GM21529 (cell line): ENCODE results near the gene PHLPP1.
"Not testable (repeated sequence)": the region's sequence is repeated elsewhere in the genome, so short reads cannot be mapped to it uniquely, and the experiment has no call there.

ENCODE experiments used
- ATAC-seq: cut with Tn5 transposase; IDR thresholded peaks from one replicate; pipeline ENCODE4 v1.9.1; 2021; ENCODE audit not compliant: unreplicated experiment

PHLPP1 gene

DNA sequence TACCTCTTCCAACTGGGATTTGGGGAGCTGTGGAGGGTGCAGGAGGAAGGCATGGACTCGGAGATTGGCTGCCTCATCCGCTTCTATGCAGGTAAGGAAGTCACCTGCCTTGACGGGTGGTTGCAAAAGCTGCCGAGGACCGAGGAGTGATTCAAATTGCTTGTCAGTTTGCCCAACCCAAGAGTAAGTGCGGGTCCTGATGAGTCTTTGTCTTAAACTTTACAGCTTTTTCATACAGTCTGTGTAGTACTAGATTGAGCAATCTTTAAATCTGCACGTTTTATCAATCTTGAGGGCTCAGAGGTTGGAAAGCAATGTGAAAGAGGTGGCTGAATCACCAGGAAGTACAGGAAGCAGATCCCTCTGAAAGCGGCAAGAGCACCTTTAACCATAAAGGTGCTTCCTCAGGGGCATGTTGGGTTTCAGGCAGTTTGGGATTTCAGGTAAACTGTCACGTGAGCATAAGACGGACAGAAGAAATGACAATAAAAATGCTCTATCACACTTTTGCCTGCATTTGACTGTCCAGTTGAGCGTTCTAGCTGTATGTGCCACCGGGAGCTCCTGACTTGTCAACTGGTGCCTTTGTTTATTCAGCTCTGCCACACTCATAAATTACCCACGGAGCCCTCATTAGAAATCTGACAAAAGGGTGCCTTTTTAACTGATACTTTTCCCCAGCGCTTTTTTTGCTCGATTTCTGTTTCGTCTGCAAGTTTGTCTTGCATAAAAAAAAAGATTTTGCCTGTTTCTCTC lies 2.0 kb downstream of the PHLPP1 start:
- no peak for ATAC-seq

DNA sequence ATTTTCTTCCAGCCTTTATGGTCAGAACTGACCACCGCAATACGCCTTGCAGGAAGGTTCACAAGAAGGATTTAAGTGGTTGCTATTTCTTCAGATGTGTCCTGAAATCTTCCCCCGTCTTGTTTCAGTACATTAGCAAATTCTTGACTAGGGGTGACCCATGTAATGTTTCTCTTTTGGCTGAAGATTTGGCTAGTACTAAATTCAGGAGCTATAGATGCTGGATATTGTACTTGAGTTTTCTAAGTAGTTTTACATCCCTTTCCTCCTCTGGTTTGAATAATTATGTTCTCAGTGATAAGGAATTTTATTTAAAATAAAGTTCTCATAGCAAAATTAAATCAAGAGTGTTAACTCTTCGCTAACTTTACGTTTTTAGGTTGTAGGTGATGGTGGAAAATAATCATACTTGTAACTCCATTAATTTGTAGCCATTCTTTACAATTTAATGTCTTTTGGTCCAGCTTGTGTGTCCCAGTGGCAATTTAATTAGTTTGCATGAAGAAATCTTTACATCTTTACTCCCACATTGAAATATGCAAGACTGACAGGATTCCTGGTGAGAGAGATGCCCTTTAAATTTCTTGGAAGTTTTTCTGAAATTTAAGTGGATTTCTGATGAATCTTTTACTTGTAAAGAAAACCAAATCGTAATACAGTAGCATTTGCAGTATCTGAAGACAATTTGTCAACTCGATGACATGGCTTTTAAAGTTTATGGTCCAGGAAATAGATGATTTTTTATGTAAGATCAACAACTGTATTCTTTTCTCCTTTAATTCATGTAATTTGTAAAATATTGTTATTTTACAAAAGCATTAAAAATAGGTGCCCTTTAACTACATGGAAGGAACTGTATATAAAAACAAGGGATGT lies 2.8 kb downstream of the PHLPP1 start:
- no peak for ATAC-seq

DNA sequence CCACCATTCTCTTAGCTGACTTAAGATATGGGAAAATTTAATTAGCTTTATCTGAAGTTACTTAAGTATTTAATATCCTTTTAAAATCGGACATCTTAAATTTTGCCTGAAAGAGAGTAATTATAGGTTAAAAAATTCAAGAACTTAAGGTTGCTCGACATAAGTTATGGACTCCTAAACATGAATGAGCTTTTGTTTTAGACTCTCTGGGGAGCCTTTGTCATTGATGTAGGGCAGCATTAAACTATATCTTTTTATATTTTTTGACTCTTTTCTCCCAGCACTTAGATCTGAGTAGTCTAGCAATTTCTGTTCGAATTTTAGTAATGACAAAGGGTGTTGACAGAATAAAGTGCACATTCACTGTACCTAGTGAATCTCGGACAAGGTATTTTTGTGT lies 4.7 kb downstream of the PHLPP1 start:
- ATAC-seq: no peak

DNA sequence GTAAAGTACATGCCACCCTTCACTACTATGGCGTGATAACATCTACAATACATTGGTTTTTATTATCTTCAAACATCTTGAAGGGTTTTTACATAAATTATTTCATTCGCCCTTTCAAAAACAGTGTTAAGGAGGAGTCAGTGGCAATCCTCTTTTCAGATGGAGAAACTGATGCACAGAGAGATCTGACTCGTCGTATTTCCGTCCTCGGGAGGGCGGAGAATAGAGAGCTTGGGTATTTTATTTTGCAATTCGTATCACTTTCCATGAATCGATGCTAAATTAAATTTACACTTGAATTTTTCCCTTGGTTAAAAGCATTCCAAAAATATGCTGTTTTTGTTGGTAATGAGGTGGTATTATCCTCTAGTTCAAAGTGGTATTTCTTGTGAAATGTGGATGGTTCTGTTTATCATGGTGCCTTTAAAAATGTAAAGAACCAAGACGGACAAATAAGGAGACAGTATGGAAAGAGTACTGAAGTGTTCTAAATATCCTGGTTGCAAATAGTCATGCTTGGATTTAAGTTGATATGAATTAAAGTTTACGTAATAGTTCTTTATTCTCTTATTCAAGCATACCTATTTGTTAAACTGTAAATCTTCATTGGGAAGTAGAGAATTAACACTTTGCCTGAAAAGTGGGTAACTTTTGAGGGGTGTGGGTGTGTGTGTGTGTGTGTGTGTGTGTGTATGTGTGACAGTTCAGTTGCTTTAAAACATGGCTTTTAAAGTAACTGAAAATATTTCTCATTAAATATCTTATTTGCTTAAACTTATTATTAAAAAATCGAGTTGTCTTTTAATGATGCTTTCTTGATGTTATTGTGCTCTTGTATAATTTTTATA lies 5.6 kb downstream of the PHLPP1 start:
- ATAC-seq: no peak

DNA sequence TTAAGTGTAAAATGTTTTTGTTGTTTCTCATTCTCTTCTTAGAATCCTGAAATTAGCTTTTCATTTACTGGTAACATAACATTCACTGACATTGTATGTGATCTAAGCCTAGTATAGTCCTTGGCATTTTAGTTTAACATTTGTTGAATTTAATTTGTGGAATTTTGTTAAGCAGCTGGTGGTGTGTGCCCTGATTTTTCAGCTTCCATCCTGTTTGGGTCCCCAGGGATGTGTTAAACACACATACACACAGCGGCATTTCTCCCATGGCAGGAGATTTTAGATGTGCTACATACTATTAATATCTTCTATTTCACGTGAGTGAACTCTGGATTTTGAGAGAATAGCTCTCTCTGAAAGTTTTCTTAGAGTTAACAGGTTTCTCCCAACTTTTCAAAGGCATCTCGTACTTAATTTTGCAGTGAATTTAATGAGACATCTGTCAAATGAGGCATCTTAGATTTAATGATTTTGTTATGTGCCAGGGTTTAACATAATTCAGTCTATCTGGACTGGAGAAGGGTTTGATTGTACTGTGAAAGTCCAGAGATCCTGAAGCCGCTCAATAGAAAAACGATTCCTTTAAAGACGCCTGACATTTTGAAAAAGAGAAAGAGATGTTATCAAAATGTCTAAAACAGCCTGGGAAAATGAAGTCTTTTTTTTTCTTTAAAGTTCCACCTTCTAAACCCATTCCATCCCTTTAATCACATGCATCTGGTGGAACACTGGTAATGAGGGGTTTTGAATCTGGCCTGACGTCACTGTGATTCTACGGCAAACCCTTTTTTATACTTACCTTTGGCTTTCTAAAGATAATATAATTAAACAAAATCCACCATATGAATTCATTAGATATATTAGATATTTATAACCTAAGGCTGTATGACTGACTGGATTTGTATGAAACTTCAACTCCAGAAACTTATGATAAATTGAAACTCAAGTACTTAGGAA lies 6.8 kb downstream of the PHLPP1 start:
- no peak for ATAC-seq

DNA sequence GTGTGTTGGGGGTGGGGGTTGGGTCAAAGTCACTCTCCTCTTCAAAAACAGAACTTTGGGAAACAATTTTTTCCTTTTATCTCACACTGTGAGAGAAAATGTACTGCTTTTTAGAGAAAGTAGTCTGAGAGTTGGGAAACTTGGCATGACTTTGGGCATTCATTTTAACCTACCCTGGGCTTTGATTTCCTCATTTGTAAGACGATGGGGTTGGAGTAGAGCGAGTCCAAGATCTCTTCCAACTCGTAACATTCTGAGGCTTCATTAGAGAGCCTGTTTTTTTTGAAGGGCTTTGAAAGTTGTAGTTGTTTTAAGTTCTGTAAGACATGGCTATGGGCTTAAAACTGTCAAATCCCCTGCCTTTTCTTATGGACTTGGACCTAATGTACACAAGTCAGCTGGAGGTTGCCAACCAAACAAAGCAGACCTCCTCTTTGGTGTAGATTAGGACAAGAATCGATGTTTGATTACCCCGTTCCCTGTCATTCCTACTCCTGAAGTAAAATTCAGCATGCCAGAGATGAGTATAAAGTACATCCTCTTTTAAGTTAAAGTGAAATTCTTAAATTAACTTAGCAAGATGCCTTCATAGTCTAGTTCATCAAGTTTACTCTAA lies 8.4 kb downstream of the PHLPP1 start:
- no peak for ATAC-seq

DNA sequence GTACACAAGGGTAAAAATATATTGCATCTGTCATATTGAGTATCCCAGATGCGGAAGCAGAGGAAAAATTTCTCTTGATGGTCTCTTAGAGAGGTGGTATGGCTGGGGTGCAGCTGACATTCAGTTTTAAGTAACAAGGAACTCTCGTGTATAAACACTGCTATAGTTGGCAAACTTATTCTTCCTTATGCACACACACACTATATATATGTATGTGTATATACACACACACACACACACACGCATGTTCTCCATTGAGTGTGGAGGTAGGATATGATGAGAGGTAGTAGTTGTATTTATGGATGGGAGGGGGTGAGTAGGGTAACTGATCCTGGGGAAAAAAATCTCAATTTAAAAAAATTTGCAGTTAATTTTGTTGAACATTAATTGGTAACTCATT lies 10.6 kb downstream of the PHLPP1 start:
- ATAC-seq: no peak

DNA sequence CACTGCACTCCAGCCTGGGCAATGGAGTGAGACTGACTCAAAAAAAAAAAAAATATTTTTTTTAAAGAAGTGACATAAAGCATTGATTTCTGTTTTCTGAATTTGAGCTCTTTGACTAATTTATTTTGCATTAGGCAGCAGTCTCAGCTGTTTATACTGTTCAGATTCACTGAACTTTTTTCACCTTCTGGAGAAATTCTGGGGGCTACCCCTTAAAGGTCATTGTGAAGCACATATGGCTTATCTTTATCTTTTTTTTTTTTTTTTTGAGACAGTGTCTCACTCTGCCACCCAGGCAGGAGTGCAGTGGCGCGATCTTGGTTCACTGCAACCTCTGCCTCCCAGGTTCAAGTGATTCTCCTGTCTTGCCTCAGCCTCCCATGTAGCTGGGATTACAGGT lies 12.9 kb downstream of the PHLPP1 start:
- ATAC-seq: no peak

DNA sequence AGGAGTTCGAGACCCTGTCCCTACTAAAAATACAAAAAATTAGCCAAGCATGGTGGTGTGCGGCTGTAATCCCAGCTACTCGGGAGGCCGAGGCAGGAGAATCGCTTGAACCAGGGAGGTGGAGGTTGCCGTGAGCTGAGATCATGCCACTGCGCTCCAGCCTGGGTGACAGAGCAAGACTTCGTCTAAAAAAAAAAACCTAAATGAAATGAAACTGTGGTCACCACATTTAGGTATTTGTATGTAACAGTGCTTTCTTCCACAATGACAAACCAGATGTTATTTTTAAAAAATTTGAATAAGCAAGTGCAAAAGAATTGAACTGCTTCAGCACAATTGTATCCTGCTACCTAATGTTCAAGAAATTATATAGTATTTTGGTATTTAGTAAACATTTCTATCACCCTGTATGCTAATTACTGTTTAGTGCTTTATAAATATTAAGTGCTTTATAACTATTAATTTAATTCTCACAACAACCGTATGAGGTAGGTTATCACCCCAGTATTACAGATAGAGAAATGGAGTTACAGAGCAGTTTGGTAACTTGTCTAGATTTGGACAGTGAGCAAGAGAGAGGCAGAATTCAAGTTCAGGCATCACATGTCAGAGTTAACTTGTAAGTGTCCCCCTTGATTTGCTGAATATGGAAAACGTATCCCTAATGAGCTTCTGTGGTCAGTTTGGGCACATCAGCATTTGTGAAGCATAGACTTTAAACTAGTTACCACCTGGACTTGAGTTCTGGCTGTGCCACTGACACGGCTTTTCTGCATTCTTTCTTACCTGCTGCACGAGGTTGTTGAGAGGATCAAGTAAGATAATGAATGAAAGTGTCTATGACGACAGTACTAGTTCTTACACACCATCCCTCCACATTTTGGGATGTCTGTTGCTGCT lies 14.4 kb downstream of the PHLPP1 start:
- ATAC-seq: peak; percentile 93

DNA sequence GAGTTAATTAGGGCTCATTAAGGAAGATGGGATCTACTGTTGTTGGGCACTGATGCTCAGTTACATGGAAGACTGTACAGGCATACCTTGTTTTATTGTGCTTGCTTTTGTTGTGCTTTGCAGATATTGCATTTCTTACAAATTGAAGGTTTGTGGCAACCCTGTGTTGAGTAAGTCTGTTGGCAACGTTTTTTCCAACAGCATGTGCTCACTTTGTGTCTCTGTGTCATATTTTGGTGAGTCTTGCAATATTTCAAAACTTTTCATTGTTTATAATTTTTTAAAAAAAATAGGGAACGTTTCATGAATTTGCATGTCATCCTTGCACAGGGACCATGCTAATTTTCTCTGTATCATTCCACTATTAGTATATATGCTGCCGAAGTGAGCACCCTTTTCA lies 15.6 kb downstream of the PHLPP1 start:
- ATAC-seq: no peak

DNA sequence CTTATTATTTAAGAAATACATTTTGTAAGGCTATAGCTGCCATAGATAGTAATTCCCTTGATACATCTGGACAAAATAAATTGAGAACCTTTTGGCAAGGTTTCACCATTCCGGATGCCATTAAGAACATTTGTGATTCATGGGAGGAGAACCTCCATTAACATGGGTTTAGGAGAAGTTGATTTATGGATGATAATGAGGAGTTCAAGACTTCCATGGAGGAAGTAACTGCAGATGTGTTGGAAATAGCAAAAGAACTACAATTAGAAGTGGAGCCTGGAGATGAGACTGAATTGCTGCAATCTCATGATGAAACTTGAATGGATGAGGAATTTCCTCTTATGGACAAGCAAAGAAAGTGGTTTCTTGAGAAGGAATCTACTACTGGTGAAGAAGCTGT lies 17.3 kb downstream of the PHLPP1 start:
- ATAC-seq: no peak

DNA sequence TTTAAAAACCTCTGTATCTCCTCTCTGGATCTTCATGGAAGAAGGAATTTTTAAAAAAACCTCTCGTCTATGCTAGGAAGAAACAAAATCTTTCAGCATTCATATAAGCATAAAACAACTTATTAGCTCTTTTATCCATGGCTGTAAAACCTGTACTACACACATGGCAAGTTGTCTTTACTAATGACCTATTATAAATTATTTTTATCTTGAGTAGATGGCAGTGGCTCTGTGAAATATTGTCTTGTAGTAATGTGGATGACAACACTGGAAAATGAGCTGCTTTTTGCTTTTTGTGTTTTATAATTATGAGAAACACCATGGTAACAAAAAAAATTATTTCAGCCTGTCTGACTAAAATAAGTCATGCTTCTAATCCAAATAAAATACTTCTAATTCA lies 18.9 kb downstream of the PHLPP1 start:
- ATAC-seq: no peak

DNA sequence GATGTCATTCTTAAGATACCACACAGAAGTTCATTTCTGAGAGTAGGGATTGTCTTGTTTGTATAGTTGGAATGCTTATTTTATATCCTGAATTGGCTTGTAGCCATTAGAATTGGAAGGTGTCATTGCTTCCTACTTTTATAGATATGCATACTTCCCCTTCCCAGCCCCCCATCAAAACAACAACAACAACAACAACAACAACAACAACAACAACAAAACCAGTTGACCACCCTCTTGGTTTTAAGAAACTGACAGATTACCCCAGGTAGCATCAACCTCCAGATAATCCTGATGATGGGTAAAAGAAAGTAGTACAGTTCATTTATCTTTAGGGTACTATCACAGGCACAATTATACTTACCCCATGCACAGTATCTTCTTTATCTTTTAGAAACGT lies 20.0 kb downstream of the PHLPP1 start:
- ATAC-seq: no peak

DNA sequence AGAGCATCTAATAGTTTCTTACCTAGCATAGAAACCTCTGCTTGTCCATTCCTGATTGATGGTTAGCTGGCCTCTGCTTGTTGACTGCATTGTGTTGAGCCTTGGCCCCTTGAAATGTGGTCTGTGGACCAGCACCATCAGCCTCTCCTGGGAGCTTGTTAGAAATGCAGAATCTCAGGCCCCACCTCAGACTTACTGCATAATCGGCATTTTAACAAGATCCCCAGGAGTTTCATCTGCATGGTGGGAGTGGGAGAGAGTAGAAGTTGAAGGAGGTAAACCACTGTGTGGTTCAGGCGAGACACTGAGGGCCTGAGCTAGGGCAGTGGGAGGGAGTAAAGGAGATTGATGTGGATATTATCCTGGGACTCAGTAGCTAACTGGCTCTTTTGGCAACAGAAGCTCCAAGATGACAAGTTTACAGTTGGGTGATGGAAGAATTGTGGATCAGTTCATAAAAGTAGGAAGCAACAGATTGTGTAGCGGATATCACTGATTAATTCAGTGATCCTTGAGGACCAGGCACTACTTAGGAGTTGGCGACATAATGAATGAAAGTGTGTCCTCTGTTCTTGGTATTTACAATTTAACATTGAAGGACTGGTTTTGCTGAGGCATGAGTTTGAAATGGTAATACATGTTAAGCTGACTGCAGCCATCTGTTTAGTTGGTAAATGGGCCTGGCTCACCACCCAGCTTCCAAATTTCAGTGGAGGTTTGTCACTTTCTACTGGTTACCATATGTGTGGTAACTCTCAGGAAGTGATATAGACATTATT lies 20.9 kb downstream of the PHLPP1 start:
- ATAC-seq: no peak

DNA sequence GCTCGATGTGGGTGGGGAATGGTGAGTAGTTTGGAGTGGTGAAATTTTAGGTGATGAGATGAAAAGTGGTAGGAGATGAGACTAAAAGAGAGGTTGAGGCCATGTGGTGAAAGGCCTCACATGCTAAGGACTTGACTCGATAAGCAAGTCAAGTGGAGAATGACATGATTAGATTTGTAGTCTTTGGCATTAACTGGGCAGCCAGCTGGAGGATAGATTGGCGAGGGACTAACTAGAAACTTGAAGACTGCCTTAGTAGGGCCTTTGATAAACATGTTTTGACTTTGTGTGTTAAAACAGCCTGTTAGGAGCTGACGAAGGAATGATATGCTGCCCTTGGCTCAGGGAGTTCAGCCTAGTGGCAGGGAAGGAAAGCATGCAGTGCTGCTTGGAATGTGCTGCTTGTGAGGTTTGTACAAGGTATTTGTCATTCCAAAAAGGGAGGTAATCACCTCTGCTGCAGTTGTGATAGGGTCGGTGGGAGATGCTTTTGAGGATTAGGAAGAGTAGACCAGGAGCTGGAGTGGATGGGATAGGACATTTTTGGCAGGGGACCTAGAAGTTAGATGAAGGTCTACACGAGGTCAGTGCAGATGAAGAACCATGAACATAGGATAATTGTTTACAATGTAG lies 22.0 kb downstream of the PHLPP1 start:
- ATAC-seq: no peak

DNA sequence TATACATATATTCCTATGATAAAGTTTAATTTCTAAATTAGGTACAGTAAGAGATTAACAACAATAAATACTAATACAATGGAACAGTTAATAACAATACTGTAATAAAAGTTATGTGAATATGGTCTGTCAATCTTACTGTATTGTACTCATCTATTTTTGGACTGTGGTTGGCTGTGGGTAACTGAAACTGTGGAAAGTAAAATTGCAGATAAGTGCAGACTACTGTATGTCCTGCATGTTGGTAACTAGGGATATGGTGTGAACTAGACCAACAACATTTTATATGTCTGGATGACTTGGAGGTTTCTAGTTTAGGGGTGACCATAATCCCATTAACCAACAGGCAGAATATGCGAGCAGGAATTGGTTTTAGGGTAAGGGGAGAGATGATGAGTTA lies 23.3 kb downstream of the PHLPP1 start:
- ATAC-seq: no peak

DNA sequence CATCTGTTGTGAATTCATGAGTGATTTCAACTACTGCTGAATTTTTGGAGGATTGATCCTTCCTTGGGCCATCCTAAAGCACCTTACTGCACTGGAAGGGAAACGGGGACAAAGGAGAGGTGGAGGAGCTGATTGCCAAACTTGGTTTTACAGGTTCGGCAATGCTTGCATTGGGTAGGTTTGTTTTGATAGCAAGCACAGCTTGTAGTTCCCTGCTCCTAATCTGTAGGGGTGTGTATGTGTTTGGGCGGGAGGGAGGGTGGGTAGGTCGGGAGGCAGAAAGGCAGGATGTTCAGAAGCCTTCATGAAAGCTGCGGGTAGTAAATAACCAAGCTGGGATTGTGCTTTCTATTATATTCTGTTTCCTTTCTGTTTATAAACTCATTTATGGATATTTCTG lies 24.6 kb downstream of the PHLPP1 start:
- ATAC-seq: no peak

DNA sequence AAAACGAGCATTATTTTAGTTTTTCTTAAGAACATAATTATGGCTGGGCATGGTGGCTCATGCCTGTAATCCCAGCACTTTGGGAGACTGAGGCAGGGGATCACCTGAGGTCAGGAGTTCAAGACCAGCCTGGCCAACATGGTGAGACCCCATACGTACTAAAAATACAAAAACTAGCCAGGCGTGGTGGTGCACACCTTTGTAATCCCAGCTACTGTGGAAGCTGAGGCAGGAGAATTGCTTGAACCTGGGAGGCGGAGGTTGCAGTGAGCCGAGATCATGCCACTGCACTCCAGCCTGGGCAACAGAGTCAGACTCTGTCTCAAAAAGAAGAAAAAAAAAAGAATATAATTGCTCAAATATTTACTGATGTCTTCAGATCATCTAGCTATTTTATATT lies 25.3 kb downstream of the PHLPP1 start:
- ATAC-seq: not testable (repeated sequence)
